Colon (tissue), 2 donors: Measurements from ENCODE around the gene TTC13.
"Not testable (repeated sequence)": the region's sequence is repeated elsewhere in the genome, so short reads cannot be mapped to it uniquely, and the experiment has no call there.

Experiments used
- FAIRE-seq: peaks from 2 replicates; lab custom pipeline; 2012; peaks lifted over from hg19 to GRCh38; lab: Jason Lieb, UNC
- donor health status: control.
- donor health status: control.

TTC13 gene

GRCh38 chr1:230978491-230979388 is at the start of gene TTC13, which contains the start of gene ARV1:
Gene TTC13, minus strand, starts transcription at chr1:230978861. Its CDS starts 31 bp downstream, at chr1:230978830.
Gene ARV1, plus strand, starts transcription at chr1:230979094. Its CDS starts 12 bp downstream, at chr1:230979106.
- peak; percentile 14 for FAIRE-seq

- no peak for FAIRE-seq
Measured at GRCh38 chr1:231027971-231028370, 49.3 kb upstream of the TTC13 start.

- no peak for FAIRE-seq
Measured at GRCh38 chr1:231027136-231027925, 48.7 kb upstream of the TTC13 start.

- FAIRE-seq, result no peak
Measured at GRCh38 chr1:231026576-231026975, 47.9 kb upstream of the TTC13 start.

GRCh38 chr1:231023150-231023549 is 44.5 kb upstream of the TTC13 start:
- no peak for FAIRE-seq

GRCh38 chr1:231022543-231022942 is 43.9 kb upstream of the TTC13 start:
- not testable (repeated sequence) for FAIRE-seq

- no peak for FAIRE-seq
Measured at GRCh38 chr1:231021540-231022031, 42.9 kb upstream of the TTC13 start.

- FAIRE-seq, result no peak
Measured at GRCh38 chr1:231020816-231021215, 42.2 kb upstream of the TTC13 start.

GRCh38 chr1:231020139-231020601 is 41.5 kb upstream of the TTC13 start:
- no peak for FAIRE-seq

GRCh38 chr1:231019711-231020110 is 41.0 kb upstream of the TTC13 start:
- no peak for FAIRE-seq

- no peak for FAIRE-seq
Measured at GRCh38 chr1:231016966-231017365, 38.3 kb upstream of the TTC13 start.

- FAIRE-seq, result no peak
Measured at GRCh38 chr1:231016234-231016633, 37.6 kb upstream of the TTC13 start.

- no peak for FAIRE-seq
Measured at GRCh38 chr1:231013391-231014015, 34.8 kb upstream of the TTC13 start.

- FAIRE-seq, result no peak
Measured at GRCh38 chr1:231011963-231012362, 33.3 kb upstream of the TTC13 start.

- no peak for FAIRE-seq
Measured at GRCh38 chr1:231011360-231011759, 32.7 kb upstream of the TTC13 start.

- peak; percentile 68 for FAIRE-seq
Measured at GRCh38 chr1:231007535-231007934, 28.9 kb upstream of the TTC13 start.

- FAIRE-seq, result no peak
Measured at GRCh38 chr1:231001892-231002291, 23.2 kb upstream of the TTC13 start.

- no peak for FAIRE-seq
Measured at GRCh38 chr1:231000639-231001038, 22.0 kb upstream of the TTC13 start.

- FAIRE-seq, result no peak
Measured at GRCh38 chr1:231000201-231000600, 21.5 kb upstream of the TTC13 start.

- FAIRE-seq, result no peak
Measured at GRCh38 chr1:230994860-230995259, 16.2 kb upstream of the TTC13 start.

GRCh38 chr1:230992100-230992774 is 13.6 kb upstream of the TTC13 start:
- no peak for FAIRE-seq

GRCh38 chr1:230987448-230987847 is 8.8 kb upstream of the TTC13 start:
- FAIRE-seq, result no peak
